BJ (cell line): ENCODE results near the gene RASSF3. TPM values are rescaled to one million over a fixed set of nuclear protein-coding genes. Genes with fewer than 3 reads are reported as not detected.
"Not testable (repeated sequence)": the region's sequence is repeated elsewhere in the genome, so short reads cannot be mapped to it uniquely, and the experiment has no call there.

ENCODE experiments used
- CTCF ChIA-PET: fragments of 350-600 bp; formaldehyde crosslinking; extraction: SDS; loops from one replicate; lab custom pipeline; 2021; ENCODE audit warnings: antibody characterized with exemption, inconsistent platforms; lab: Yijun Ruan, JAX
- POLR2A ChIA-PET: fragments of 300-600 bp; sonication (Branson Sonifier 250); formaldehyde crosslinking; extraction: SDS; loops from one replicate; lab custom pipeline; 2021; ENCODE audit warnings: antibody characterized with exemption; lab: Charles Lee
- DNase-seq: peaks from one replicate; pipeline ENCODE4 v3.0.0-alpha.2; 2011; ENCODE audit warnings: low read depth
- H3K27me3 ChIP-seq: 2 replicates; pipeline ENCODE4 v1.6.0; 2011; ENCODE audit warnings: low read length; ENCODE audit not compliant: control insufficient read depth, insufficient read depth
- H3K36me3 ChIP-seq: 2 replicates; pipeline ENCODE4 v1.5.1; 2011; ENCODE audit warnings: low read length; ENCODE audit not compliant: control insufficient read depth, insufficient read depth
- H3K4me3 ChIP-seq: 2 replicates; pipeline ENCODE4 v1.5.1; 2011; ENCODE audit warnings: low read depth, mild to moderate bottlenecking, control low read depth, low read length
- CTCF ChIP-seq: IDR thresholded peaks from 2 replicates; pipeline ENCODE4 v1.5.1; 2011; ENCODE audit warnings: low read depth, mild to moderate bottlenecking, control low read depth, inconsistent platforms, low read length, moderate library complexity; ENCODE audit not compliant: insufficient read depth
- polyA plus RNA-seq: library from polyadenylated mRNA; depleted of rRNA; stranded (reverse); fragments of >200 nt; gene quantifications from 2 replicates; pipeline ENCODE4 v1.2.3, GENCODE V29; 2011

The RASSF3 gene
- polyA plus RNA-seq, 1 experiment, result 27.7 TPM

- no peak for DNase-seq
- CTCF ChIA-PET, result interaction anchor here (0.7 to 2.7 kb wide), 7 partner anchors 43 to 87 kb away, joined by 3 to 15 read pairs (median 3); no protein-coding TSS in a partner anchor
- Histone ChIP-seq H3K4me3 (peak overlapping the region; percentile 66), H3K36me3 (no peaks in the 10 kb centered on the region), H3K27me3 (no peaks in the 10 kb centered on the region)
- POLR2A ChIA-PET, result interaction anchor here (0.6 kb wide), 1 partner anchor 40 kb away, joined by 3 read pairs; no protein-coding TSS in a partner anchor
- no peak for TF ChIP-seq CTCF
These were observed 505 bp downstream of the RASSF3 start for GRCh38 chr12:64610660-64611340.

- no peaks in the 10 kb centered on the region for H3K36me3 ChIP-seq
- peak overlapping the region; percentile 66 for H3K4me3 ChIP-seq
- H3K27me3 ChIP-seq, result no peaks in the 10 kb centered on the region
- TF ChIP-seq CTCF, result peak; percentile 15; the same call in 1 of the 2 replicates
- CTCF ChIA-PET, result interaction anchor here (0.7 to 2.7 kb wide), 7 partner anchors 42 to 86 kb away, joined by 3 to 15 read pairs (median 3); no protein-coding TSS in a partner anchor
- DNase-seq, result no peak
- POLR2A ChIA-PET, result interaction anchor here (0.6 kb wide), 1 partner anchor 61 kb away, joined by 13 read pairs; no protein-coding TSS in a partner anchor
These were observed 1.3 kb downstream of the RASSF3 start for GRCh38 chr12:64611341-64612284.

GRCh38 chr12:64612843-64613242, 2.5 kb downstream of the RASSF3 start:
- ChIA-PET POLR2A (no interaction called here), CTCF (no interaction called here)
- Histone ChIP-seq H3K36me3 (no peaks in the 10 kb centered on the region), H3K4me3 (no peak overlapping the region), H3K27me3 (no peaks in the 10 kb centered on the region)
- TF ChIP-seq CTCF, result no peak
- no peak for DNase-seq

GRCh38 chr12:64613775-64614398, 3.6 kb downstream of the RASSF3 start:
- POLR2A ChIA-PET, H3K4me3 ChIP-seq, DNase-seq, H3K27me3 ChIP-seq, CTCF ChIA-PET, H3K36me3 ChIP-seq: not testable (repeated sequence)

GRCh38 chr12:64616201-64616600, 5.9 kb downstream of the RASSF3 start:
- no peak overlapping the region for H3K4me3 ChIP-seq
- TF ChIP-seq CTCF, result no peak
- DNase-seq, result no peak
- H3K36me3 ChIP-seq, result no peaks in the 10 kb centered on the region
- ChIA-PET CTCF (interaction anchor here (0.5 kb wide), 1 partner anchor 15 kb away, joined by 4 read pairs; no protein-coding TSS in a partner anchor), POLR2A (no interaction called here)
- H3K27me3 ChIP-seq, result no peaks in the 10 kb centered on the region
